Measurements from ENCODE around the gene KCTD4.
"Not testable (repeated sequence)": the region's sequence is repeated elsewhere in the genome, so short reads cannot be mapped to it uniquely, and the experiment has no call there.

KCTD4 gene

GRCh38 chr13:45215392-45216077, 14.7 kb upstream of the KCTD4 start:
- DNase-seq (ENCODE audit: low read depth in 2 of 2) = no peak

DNA sequence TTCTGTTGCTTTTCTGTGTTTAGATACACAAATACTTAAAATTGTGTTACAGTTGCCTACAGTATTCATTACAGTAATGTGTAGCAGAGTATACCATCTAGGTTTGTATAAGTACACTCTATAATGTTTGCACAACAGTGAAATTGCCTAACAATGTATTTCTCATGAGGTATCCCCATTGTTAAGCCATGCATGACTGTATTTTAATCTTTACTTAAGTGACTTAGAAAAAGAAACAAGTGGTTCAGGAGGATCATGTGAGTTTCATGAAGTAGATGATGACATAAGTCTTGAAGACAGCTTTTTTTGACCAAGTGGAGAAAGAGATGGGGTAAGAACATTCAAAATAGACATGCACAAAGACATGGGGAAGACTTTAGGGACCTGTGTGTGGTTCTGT, 8.4 kb upstream of the KCTD4 start:
- DNase-seq (ENCODE audit: low read depth in 2 of 2) = no peak

DNA sequence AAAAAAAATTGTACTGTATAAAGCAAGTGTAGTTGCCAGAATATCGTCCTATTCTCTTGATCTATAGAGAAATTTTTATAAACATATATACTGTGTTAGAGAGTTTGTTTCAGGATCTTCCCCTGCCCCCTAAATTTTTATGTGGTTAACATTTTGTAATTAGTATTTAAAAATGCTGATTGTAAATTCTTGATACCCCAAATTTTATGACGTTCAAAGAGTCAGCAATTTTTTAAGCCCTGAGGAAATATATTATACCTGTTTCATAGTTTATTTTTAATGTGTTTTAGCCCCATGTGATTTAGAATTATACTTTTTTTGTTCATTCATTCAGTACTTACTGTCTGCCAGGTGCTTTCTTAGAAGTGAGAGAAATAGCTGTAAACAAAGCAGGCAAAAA, 7.3 kb upstream of the KCTD4 start:
- no peak for DNase-seq (ENCODE audit: low read depth in 2 of 2)

GRCh38 chr13:45207319-45207718, 6.5 kb upstream of the KCTD4 start:
- no peak for DNase-seq (ENCODE audit: low read depth in 2 of 2)

DNA sequence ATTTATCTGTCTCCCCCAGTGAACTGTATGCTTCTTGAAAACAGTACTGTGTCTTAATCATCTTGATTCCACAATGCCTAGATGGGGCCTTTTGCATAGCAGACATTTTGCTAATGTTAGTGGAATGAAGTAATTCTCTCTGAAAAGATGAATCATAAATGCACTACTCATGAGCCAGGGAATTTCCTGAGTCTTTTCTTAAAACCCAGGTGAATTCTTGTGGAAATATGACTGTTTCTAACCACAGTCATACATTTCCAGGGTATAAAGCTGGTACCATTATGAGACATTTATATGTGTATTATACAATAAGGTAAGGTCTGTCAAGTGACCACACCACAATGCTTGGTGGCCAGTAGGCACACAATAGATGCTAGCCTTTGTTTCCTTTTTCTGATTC, 5.5 kb upstream of the KCTD4 start:
- peak; percentile 86 to 89 for DNase-seq (ENCODE audit: low read depth in 2 of 2)

DNA sequence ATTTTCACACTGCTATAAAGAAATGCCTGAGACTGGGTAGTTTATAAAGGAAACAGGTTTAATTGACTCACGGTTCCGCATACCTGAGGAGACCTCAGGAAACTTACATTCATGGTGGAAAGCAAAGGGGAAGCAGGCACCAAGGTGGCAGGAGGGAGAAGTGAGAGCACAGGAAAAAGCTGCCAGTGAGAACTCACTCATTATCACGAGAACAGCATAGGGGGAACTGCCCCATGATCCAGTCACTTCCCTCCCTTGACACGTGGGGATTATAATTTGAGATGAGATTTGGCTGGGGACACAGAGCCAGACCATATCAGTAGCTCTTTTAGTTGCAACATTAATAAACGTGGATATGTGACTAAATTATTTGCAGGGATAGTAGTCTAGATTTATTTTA, 4.3 kb upstream of the KCTD4 start:
- DNase-seq (ENCODE audit: low read depth in 2 of 2) = no peak

DNA sequence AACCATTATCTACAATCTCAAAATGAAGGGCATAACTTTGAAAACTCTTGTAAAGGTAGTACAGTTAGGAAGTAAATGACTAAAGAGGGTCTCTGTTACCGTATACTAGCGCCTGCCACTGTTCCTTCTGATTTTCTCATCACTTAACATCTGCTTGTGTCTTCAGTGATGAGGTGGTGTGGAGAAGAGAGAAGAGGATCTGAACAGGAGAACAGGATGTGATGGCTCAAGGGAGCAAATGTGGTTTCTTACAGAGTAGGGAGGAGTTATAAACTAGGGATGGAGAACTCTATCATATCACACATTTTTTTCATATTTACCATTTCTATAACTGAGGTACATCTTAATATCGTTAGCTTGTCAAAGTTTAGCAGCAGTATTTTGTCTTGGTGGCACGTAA, 1.1 kb downstream of the KCTD4 start:
- DNase-seq (ENCODE audit: low read depth in 2 of 2) = no peak

DNA sequence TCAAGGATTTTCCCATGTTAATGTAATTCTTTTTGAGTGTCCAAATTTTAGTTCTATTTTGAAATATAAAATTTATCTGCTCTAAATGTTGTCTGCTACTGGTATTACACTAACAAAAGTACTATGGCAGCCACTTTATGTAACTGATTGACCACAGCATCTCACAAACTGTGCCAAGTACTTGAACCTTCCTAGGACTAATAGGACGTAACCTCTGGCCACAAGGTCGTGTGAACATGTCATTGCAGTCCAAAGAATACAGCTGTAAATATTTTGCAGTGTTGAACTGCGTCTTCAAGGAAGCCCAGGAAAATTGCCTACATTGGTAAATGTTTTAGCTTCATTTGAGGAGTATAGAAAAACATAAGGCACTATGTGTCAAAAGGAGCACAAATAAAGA, 1.9 kb downstream of the KCTD4 start:
- no peak for DNase-seq (ENCODE audit: low read depth in 2 of 2)

DNA sequence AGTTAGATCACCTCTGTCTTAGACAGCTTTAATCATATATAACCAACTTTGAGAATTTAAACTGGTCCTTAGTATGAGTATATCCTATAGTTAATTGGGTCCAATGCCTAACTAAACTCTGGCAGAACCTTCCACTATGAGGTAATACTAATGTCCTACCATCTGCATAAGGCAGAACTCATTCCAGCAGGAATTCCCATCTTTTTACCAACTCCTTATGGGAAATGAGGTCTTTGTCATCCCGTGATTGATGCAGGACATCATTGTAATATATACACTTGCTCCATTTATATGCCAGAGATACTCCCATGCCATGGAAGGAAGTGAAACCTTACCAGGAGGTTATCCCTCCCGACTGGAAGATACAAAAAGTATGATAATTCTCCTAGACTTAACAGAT, 2.8 kb downstream of the KCTD4 start:
- no peak for DNase-seq (ENCODE audit: low read depth in 2 of 2)

GRCh38 chr13:45196622-45197021, 4.2 kb downstream of the KCTD4 start:
- no peak for DNase-seq (ENCODE audit: low read depth in 2 of 2)

GRCh38 chr13:45196096-45196495, 4.7 kb downstream of the KCTD4 start:
- DNase-seq (ENCODE audit: low read depth in 2 of 2) = no peak

GRCh38 chr13:45195421-45195820, 5.4 kb downstream of the KCTD4 start:
- DNase-seq (ENCODE audit: low read depth in 2 of 2) = no peak

GRCh38 chr13:45194081-45194939, 6.5 kb downstream of the KCTD4 start:
- no peak for DNase-seq (ENCODE audit: low read depth in 2 of 2)

- no peak for DNase-seq (ENCODE audit: low read depth in 2 of 2)
These were observed 9.0 kb downstream of the KCTD4 start for GRCh38 chr13:45191874-45192273.

DNA sequence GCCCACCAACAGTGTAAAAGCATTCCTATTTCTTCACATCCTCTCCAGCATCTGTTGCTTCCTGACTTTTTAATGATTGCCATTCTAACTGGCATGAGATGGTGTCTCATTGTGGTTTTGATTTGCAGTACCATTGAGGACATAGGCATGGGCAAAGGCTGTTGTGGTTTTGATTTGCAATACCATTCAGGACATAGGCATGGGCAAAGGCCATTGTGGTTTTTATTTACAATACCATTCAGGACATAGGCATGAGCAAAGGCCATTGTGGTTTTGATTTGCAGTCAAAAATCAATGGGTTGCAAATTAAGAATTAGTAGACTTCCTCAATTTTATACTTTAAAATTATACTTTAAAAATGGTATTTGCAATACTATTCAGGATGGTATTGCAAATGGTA, 11.3 kb downstream of the KCTD4 start:
- not testable (repeated sequence) for DNase-seq (ENCODE audit: low read depth in 2 of 2)

DNA sequence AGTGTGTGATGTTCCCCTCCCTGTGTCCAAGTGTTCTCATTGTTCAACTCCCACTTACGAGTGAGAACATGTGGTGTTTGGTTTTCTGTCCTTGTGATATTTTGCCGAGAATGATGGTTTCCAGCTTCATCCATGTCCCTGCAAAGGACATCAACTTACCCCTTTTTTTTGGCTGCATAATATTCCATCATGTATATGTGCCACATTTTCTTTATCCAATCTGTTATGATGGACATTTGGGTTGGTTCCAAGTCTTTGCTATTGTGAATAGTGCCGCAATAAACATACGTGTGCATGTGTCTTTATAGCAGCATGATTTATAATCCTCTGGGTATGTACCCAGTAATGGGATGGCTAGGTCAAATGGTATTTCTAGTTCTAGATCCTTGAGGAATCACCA, 11.8 kb downstream of the KCTD4 start:
- DNase-seq (ENCODE audit: low read depth in 2 of 2) = not testable (repeated sequence)

GRCh38 chr13:45185286-45185685, 15.6 kb downstream of the KCTD4 start:
- DNase-seq (ENCODE audit: low read depth in 2 of 2) = peak in 1 of 2 experiments; percentile 43

DNA sequence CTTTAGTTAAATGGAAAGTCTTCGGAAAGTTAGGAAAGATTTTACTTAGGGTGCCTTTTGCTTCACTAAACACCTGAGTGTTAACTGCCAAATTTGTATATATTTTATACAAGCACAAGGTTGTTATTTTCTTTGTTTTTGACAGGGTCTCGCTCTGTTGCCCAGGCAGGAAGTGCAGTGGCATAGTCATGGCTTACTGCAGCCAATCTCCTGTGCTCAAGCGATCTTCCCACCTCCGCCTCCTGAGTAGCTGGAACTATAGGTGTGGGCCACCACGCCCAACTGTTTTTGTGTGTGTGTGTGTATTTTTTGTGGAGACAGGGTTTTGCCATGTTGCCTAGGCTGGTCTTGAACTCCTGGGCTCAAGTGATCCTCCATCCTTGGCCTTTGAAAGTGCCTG, 16.2 kb downstream of the KCTD4 start:
- DNase-seq (ENCODE audit: low read depth in 2 of 2) = no peak

GRCh38 chr13:45180713-45181601, 19.9 kb downstream of the KCTD4 start:
- DNase-seq (ENCODE audit: low read depth in 2 of 2) = no peak

- DNase-seq (ENCODE audit: low read depth in 2 of 2) = no peak
These were observed 20.5 kb downstream of the KCTD4 start for GRCh38 chr13:45180303-45180702.

DNA sequence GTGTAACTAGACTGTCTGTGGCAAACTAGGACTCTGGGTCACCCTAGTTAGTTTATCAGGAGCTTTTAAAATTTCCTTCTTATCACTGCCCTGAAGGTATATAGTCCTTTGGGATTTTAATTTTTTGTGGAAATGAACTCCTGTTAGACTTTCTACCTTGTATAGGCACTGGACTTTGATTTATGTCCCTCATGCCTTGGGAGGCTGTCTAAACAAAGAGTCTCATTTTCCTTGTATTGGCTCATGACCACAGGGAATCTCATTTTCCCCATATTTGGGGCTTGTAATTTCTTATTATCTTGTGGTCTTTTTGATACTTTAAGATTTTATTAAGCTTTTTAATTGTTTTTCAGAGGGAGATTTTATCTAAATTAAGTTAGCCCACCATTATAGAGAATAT, 21.4 kb downstream of the KCTD4 start:
- DNase-seq (ENCODE audit: low read depth in 2 of 2) = peak in 1 of 2 experiments; percentile 30
